ENCODE results near the gene GALNTL6. TPM values are rescaled to one million over a fixed set of nuclear protein-coding genes. Genes with fewer than 3 reads are reported as not detected.

The GALNTL6 gene
- total and polyA plus RNA-seq, 2 experiments from 2014 or later: not detected

DNA sequence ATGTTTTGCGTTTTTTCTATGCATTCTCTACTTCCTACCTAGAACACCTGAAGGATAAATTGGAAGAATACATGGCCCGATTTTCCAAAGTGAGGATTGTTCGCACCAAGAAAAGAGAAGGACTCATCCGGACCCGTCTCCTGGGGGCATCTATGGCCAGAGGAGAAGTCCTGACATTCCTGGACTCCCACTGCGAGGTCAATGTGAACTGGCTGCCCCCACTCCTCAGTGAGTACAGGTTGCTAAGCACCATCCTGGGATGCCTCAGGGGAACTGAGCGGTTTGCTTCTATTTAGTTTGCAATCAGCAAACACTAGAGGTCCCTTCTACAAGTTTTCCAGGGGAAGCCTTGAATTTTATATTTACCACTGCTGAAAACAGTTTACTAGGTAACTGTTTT lies 996.1 kb downstream of the GALNTL6 start:
- DNase-seq: no peak
- 33 to 34% methylated on average over 7 of the region's 7 CpGs for WGBS, 2 experiments (ENCODE audit: low coverage in 1 of 2, low lambda C conversion rate in 2 of 2, missing lambda C conversion rate in 2 of 2)
- no peak overlapping the region for H2AFZ ChIP-seq
- H3K36me3 ChIP-seq (ENCODE audit: low read depth): no peaks in the 10 kb centered on the region
- no peak overlapping the region for H3K27ac ChIP-seq
- H3K79me2 ChIP-seq (ENCODE audit: insufficient read depth): no peaks in the 10 kb centered on the region
- no peak overlapping the region for H3K4me2 ChIP-seq (ENCODE audit: unreplicated experiment)
- no peak overlapping the region for H3K9ac ChIP-seq
- H3K4me1 ChIP-seq (ENCODE audit: insufficient read depth): no peaks in the 10 kb centered on the region
- in situ Hi-C loops (cut with MboI): no loop called here
- no peaks in the 10 kb centered on the region for H3K9me2 ChIP-seq (ENCODE audit: insufficient read depth)
- no peaks in the 10 kb centered on the region; the same call in 1 of the 2 replicates for H3K27me3 ChIP-seq (replicated peaks; ENCODE audit: insufficient read depth)
- no peak overlapping the region for H3K4me3 ChIP-seq
- TF ChIP-seq EZH2 (IDR thresholded peaks at IDR 0.05; ENCODE audit: insufficient read depth, poor library complexity, severe bottlenecking): no peak
- no peak for TF ChIP-seq EZH2phosphoT487 (IDR thresholded peaks at IDR 0.05; ENCODE audit: insufficient read depth, low read depth)
- no peaks in the 10 kb centered on the region for H3F3A ChIP-seq (ENCODE audit: insufficient read depth)
- H3K9me3 ChIP-seq (ENCODE audit: low read depth): no peaks in the 10 kb centered on the region
- no peaks in the 10 kb centered on the region for H4K20me1 ChIP-seq (ENCODE audit: insufficient read depth)

DNA sequence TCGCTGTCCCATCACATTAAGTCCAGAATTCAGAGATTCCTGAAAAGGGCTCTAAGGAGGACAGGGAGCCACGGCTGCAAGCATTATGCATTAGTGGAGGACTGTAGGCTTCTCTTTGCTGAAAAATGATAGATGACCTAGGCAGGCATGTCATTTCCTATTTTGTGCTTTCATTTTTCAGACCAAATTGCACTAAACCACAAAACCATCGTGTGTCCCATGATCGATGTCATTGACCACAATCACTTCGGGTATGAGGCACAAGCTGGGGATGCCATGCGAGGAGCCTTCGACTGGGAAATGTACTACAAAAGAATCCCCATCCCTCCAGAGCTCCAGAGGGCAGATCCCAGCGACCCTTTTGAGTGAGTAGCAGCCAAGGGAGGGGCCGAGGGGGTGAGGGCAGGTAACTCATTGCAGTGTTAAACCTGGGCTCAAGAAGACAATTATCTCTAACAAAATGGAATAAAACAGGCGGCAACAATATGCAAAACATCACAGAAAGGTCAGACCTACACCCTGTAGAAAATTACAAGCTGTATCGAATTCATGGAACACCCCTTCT lies 1000.2 kb downstream of the GALNTL6 start:
- DNase-seq: no peak
- Histone ChIP-seq H3K9ac (no peak overlapping the region), H3F3A (ENCODE audit: insufficient read depth) (no peaks in the 10 kb centered on the region), H3K79me2 (ENCODE audit: insufficient read depth) (no peaks in the 10 kb centered on the region), H4K20me1 (ENCODE audit: insufficient read depth) (no peaks in the 10 kb centered on the region), H3K36me3 (ENCODE audit: low read depth) (no peaks in the 10 kb centered on the region), H3K27me3 (replicated peaks; ENCODE audit: insufficient read depth) (no peaks in the 10 kb centered on the region; the same call in 1 of the 2 replicates), H3K9me2 (ENCODE audit: insufficient read depth) (no peaks in the 10 kb centered on the region), H3K4me3 (no peak overlapping the region), H3K27ac (no peak overlapping the region), H3K4me1 (ENCODE audit: insufficient read depth) (no peaks in the 10 kb centered on the region), H3K9me3 (ENCODE audit: low read depth) (no peaks in the 10 kb centered on the region), H3K4me2 (ENCODE audit: unreplicated experiment) (no peak overlapping the region), H2AFZ (no peak overlapping the region)
- in situ Hi-C loops (cut with MboI): no loop called here
- no peak for TF ChIP-seq EZH2phosphoT487 (IDR thresholded peaks at IDR 0.05; ENCODE audit: insufficient read depth, low read depth)
- no peak for TF ChIP-seq EZH2 (IDR thresholded peaks at IDR 0.05; ENCODE audit: insufficient read depth, poor library complexity, severe bottlenecking)
- WGBS, 2 experiments (ENCODE audit: low coverage in 1 of 2, low lambda C conversion rate in 2 of 2, missing lambda C conversion rate in 2 of 2): 35 to 36% methylated on average over 11 of the region's 11 CpGs

DNA sequence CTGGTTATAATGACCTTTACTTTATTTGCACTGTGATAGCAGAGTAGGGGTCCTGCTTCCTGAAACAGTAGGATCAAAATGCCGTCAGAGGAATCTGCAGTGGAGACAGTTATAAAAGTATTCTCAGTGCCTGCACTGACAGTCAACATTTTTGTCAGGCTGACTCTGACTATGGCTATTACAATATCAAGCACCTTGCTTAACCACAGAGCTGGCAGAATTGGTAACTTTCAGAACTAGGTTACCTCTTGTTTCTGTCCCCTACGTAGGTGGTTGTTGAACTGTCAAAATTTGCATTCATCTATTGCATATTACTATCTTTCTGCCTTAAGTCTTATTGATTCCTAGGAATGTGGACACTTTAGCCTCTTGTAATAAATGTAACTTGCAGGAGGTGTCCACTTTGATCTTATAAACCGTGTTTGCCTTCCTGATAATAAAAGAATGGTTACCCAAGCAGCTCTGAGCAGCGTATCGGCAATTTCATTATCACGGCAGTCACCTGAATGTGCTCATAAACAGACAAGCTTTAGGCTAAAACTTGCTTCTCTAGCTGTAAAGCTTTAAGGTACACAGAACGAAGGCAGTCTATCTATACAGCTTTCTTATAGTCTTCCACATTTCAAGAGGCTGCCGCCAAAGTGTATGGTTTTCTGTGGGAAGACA lies 1002.4 kb downstream of the GALNTL6 start:
- H3F3A ChIP-seq (ENCODE audit: insufficient read depth): no peaks in the 10 kb centered on the region
- H3K9me2 ChIP-seq (ENCODE audit: insufficient read depth): no peaks in the 10 kb centered on the region
- no peak for TF ChIP-seq EZH2 (IDR thresholded peaks at IDR 0.05; ENCODE audit: insufficient read depth, poor library complexity, severe bottlenecking)
- TF ChIP-seq EZH2phosphoT487 (IDR thresholded peaks at IDR 0.05; ENCODE audit: insufficient read depth, low read depth): no peak
- no peak overlapping the region for H2AFZ ChIP-seq
- H3K27me3 ChIP-seq (replicated peaks; ENCODE audit: insufficient read depth): no peaks in the 10 kb centered on the region; the same call in 1 of the 2 replicates
- no peak overlapping the region for H3K4me3 ChIP-seq
- no peaks in the 10 kb centered on the region for H3K36me3 ChIP-seq (ENCODE audit: low read depth)
- no peak overlapping the region for H3K9ac ChIP-seq
- H3K4me2 ChIP-seq (ENCODE audit: unreplicated experiment): no peak overlapping the region
- no peaks in the 10 kb centered on the region for H3K9me3 ChIP-seq (ENCODE audit: low read depth)
- DNase-seq: no peak
- H4K20me1 ChIP-seq (ENCODE audit: insufficient read depth): no peaks in the 10 kb centered on the region
- no peaks in the 10 kb centered on the region for H3K79me2 ChIP-seq (ENCODE audit: insufficient read depth)
- 54 to 57% methylated on average over 8 of the region's 8 CpGs for WGBS, 2 experiments (ENCODE audit: low coverage in 1 of 2, low lambda C conversion rate in 2 of 2, missing lambda C conversion rate in 2 of 2)
- in situ Hi-C loops (cut with MboI): no loop called here
- H3K4me1 ChIP-seq (ENCODE audit: insufficient read depth): no peaks in the 10 kb centered on the region
- H3K27ac ChIP-seq: no peak overlapping the region

DNA sequence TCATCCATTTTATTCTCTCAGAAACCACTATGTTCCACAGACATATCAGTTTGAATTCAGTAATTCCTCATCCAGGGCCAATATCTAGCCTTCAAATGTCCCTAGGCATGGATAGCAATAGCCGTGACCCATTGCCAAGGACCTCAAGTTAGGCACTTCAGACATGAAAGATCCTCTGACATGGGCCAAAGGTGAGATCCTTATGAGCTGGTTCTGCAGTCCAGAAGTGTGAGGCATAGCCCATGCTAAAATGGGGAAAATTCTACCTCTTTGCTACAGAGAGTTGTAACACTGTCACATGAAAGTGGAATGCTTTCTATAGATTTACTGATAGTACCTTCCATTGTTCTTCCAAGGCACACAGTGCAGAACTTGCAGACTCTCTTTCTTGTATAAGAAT lies 1005.7 kb downstream of the GALNTL6 start:
- Histone ChIP-seq H2AFZ (no peak overlapping the region), H3K9me3 (ENCODE audit: low read depth) (no peaks in the 10 kb centered on the region), H3F3A (ENCODE audit: insufficient read depth) (no peaks in the 10 kb centered on the region), H3K9ac (no peak overlapping the region), H3K4me3 (no peak overlapping the region), H3K4me1 (ENCODE audit: insufficient read depth) (no peaks in the 10 kb centered on the region), H3K79me2 (ENCODE audit: insufficient read depth) (no peaks in the 10 kb centered on the region), H3K4me2 (ENCODE audit: unreplicated experiment) (no peak overlapping the region), H4K20me1 (ENCODE audit: insufficient read depth) (no peaks in the 10 kb centered on the region), H3K9me2 (ENCODE audit: insufficient read depth) (no peaks in the 10 kb centered on the region), H3K27ac (no peak overlapping the region), H3K36me3 (ENCODE audit: low read depth) (no peaks in the 10 kb centered on the region), H3K27me3 (replicated peaks; ENCODE audit: insufficient read depth) (0 out of 2 replicates have a peak, but pooled peaks cover 7% of the 10 kb centered on the region)
- in situ Hi-C loops (cut with MboI): no loop called here
- DNase-seq: no peak
- TF ChIP-seq EZH2 (IDR thresholded peaks at IDR 0.05; ENCODE audit: insufficient read depth, poor library complexity, severe bottlenecking) (no peak), EZH2phosphoT487 (IDR thresholded peaks at IDR 0.05; ENCODE audit: insufficient read depth, low read depth) (no peak)
- WGBS, 2 experiments (ENCODE audit: low coverage in 1 of 2, low lambda C conversion rate in 2 of 2, missing lambda C conversion rate in 2 of 2): 67 to 78% methylated on average over 1 of the region's 1 CpG
